ENCODE data around the gene PSKH1.

GRCh38 chr16:67944690-67945391 lies 51.8 kb downstream of the PSKH1 start:
- TF ChIP-seq CTCF (conservative IDR thresholded peaks at IDR 0.05; ENCODE audit: low read length) (no peak), EZH2phosphoT487 (IDR thresholded peaks at IDR 0.05; ENCODE audit: borderline replicate concordance) (no peak)

All from Loucy (cell line).